ENCODE data around the gene HRH1. TPM values are rescaled to one million over a fixed set of nuclear protein-coding genes. Genes with fewer than 3 reads are reported as not detected.

The HRH1 gene
- total RNA-seq, 1 donor from 2014 or later = not detected

DNA sequence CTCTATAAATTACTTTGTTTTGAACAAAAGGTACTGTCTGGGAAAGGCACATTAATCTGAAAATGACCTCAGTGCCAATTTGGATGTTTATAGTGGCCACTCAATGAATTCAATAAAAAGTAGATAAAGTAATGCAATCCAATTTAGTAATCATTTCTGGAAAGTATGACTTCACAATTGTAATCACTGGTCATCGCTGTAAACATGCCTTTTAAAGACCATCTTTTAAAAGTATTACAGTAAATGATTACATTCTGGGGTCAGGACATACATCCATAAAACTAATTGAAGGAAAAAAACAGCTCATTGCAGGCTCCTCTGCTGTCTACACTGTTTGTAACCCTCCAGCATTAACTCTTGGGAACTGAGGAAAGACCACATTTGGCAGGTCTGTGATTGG lies 43.2 kb downstream of the HRH1 start:
- Mint-ChIP-seq H3K27me3 (ENCODE audit: low read depth) (peaks cover 19% of the 10 kb centered on the region), H3K4me3 (no peak overlapping the region), H3K4me1 (peaks cover 21% of the 10 kb centered on the region), H3K9me3 (no peaks in the 10 kb centered on the region), H3K36me3 (ENCODE audit: low read depth) (no peaks in the 10 kb centered on the region), H3K27ac (ENCODE audit: unreplicated experiment) (no peak overlapping the region)
- TF ChIP-seq, protein P1, sequence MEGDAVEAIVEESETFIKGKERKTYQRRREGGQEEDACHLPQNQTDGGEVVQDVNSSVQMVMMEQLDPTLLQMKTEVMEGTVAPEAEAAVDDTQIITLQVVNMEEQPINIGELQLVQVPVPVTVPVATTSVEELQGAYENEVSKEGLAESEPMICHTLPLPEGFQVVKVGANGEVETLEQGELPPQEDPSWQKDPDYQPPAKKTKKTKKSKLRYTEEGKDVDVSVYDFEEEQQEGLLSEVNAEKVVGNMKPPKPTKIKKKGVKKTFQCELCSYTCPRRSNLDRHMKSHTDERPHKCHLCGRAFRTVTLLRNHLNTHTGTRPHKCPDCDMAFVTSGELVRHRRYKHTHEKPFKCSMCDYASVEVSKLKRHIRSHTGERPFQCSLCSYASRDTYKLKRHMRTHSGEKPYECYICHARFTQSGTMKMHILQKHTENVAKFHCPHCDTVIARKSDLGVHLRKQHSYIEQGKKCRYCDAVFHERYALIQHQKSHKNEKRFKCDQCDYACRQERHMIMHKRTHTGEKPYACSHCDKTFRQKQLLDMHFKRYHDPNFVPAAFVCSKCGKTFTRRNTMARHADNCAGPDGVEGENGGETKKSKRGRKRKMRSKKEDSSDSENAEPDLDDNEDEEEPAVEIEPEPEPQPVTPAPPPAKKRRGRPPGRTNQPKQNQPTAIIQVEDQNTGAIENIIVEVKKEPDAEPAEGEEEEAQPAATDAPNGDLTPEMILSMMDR (conservative IDR thresholded peaks at IDR 0.05) = no peak
- no peak for DNase-seq (ENCODE audit: low read depth, low spot score)

DNA sequence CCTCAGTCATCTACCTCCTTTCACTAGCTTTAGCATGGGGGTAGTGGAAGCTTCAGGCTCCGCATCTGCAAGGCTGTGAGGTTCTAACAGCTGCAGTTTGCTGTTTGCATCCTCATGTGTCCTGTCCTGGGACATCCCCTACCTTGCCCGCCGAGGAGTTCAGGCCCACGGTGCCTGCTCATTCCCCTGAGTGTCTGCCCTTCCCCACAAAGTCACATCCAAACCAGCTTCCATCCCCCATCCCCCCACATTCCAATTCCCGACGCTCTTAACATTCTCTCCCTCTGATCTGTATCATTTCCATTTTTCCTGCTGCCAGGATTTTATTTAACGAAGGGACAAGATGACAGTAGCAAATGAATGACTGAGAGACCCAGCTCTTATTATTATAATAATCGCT lies 43.8 kb downstream of the HRH1 start:
- H3K27ac Mint-ChIP-seq (ENCODE audit: unreplicated experiment) = no peak overlapping the region
- H3K36me3 Mint-ChIP-seq (ENCODE audit: low read depth) = no peaks in the 10 kb centered on the region
- TF ChIP-seq, protein P1 (conservative IDR thresholded peaks at IDR 0.05) = no peak
- H3K4me3 Mint-ChIP-seq = no peak overlapping the region
- H3K9me3 Mint-ChIP-seq = no peaks in the 10 kb centered on the region
- DNase-seq (ENCODE audit: low read depth, low spot score) = no peak
- H3K27me3 Mint-ChIP-seq (ENCODE audit: low read depth) = peaks cover 19% of the 10 kb centered on the region
- H3K4me1 Mint-ChIP-seq = peaks cover 21% of the 10 kb centered on the region

DNA sequence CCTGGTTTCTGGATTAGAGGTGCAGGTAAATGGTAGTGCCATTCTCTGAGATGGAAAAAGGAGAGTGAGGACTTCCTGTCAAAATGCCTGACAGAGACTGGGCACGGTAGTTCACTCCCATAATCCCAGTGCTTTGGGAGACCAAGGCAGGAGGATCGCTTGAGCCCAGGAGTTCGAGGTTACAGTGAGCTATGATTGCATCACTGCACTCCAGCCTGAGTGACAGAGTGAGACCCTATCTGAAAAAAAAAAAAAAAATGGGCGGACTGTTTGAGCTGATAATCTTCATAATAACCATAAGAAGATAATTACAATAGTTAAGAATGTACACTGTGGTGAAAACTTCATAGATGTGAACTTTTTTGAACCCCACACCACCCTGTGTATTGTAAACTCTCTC lies 44.2 kb downstream of the HRH1 start:
- H3K27ac Mint-ChIP-seq (ENCODE audit: unreplicated experiment) = no peak overlapping the region
- TF ChIP-seq, protein P1 (conservative IDR thresholded peaks at IDR 0.05) = no peak
- H3K36me3 Mint-ChIP-seq (ENCODE audit: low read depth) = no peaks in the 10 kb centered on the region
- H3K27me3 Mint-ChIP-seq (ENCODE audit: low read depth) = peaks cover 19% of the 10 kb centered on the region
- peaks cover 21% of the 10 kb centered on the region for H3K4me1 Mint-ChIP-seq
- no peak for DNase-seq (ENCODE audit: low read depth, low spot score)
- H3K4me3 Mint-ChIP-seq = no peak overlapping the region
- no peaks in the 10 kb centered on the region for H3K9me3 Mint-ChIP-seq

DNA sequence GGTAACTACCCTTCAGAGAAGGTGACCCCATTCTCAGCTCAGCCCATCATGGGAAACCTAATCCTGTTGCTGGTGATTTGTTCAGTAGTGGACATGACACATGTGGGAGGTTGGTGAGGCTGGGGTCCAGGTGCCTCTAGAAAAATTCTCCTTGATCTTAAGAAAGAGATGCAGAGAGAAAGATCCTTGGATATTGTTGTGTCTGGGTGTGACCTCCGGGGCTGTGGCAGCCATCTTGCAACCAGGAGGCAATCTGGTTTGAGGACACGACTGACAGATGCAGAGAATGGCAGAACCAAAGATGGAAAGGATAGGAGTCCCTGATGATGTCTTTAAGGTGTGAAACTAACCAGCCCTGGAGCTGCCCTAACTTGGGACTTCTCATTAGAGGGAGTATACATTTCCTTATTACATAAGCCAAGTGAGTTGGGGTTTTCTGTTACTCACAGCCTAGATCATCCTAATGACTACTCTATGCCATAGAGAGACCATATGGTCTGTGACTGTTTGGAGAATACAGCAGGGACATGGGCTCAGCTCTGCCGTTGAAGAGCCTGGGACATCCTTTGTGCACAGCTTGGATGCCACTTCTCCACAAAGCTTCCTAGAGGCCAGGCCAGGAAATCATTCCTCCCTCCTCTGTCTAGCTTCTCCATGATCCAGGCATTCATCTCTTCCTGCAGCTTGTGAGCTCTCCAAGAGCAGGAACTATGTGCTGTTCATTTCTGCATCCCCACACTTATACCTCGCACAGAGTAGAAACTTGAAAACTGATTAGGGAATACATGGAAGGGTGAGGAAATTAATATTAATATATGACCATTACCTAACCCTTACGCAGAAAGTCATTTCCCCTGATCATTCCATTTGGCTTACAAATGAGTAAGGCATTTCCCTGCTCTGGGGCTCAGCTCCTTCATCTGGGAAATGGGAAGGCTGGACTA lies 45.9 kb downstream of the HRH1 start:
- Mint-ChIP-seq H3K27me3 (ENCODE audit: low read depth) (peaks cover 19% of the 10 kb centered on the region), H3K4me1 (peaks cover 21% of the 10 kb centered on the region), H3K27ac (ENCODE audit: unreplicated experiment) (no peak overlapping the region), H3K4me3 (no peak overlapping the region), H3K9me3 (no peaks in the 10 kb centered on the region), H3K36me3 (ENCODE audit: low read depth) (no peaks in the 10 kb centered on the region)
- TF ChIP-seq, protein P1 (conservative IDR thresholded peaks at IDR 0.05) = no peak
- DNase-seq (ENCODE audit: low read depth, low spot score) = no peak

DNA sequence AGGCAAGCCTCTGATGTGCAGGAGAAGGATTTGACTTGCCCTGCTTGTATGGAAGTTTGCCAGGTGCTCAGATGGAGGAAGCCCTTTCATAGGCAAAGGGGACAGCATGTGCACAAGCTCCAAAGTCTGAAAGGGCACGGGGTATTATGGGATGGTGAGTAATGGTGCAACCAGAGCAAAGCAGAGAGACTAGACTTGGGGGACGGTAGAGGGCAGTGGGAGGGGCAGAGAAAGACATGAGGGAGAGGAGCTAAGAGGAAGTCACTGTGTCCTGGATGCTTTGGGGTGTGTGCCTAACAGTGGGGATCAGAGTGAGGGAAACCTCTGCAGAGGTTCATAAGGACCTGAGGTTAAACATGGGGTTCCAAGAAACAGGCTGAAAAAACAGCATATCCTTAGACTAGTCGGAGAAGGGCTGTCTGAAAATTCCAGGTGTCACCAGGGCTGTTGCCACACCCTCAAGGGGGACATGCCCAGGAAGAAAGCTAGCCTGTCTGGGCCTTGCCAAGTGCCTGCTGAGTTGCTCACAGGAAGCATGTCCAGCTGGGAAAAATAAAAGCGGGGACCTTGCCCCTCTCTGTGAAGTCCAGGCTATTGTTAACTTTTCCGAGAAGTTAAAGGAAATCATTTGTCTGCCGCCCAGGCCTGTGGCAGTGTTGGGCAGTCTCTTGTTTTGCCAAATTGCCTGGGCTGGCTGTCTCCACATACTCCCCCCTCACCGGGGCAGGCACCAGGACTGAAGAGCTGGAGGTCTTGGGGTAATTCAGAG lies 47.1 kb downstream of the HRH1 start:
- H3K9me3 Mint-ChIP-seq = no peaks in the 10 kb centered on the region
- TF ChIP-seq, protein P1 (conservative IDR thresholded peaks at IDR 0.05) = no peak
- H3K36me3 Mint-ChIP-seq (ENCODE audit: low read depth) = no peaks in the 10 kb centered on the region
- no peak for DNase-seq (ENCODE audit: low read depth, low spot score)
- peak overlapping the region; percentile 84 for H3K27ac Mint-ChIP-seq (ENCODE audit: unreplicated experiment)
- H3K4me1 Mint-ChIP-seq = peaks cover 11% of the 10 kb centered on the region
- peaks cover 11% of the 10 kb centered on the region for H3K27me3 Mint-ChIP-seq (ENCODE audit: low read depth)
- H3K4me3 Mint-ChIP-seq = no peak overlapping the region
